Fibroblast of the aortic adventitia (primary cell): ENCODE results near the gene LPCAT4. TPM values are rescaled to one million over a fixed set of nuclear protein-coding genes. Genes with fewer than 3 reads are reported as not detected.

Experiments used
- DNase-seq: peaks from one replicate; pipeline ENCODE4 v3.0.0-alpha.2; 2010; ENCODE audit warnings: low read depth
- H3K4me3 ChIP-seq: 2 replicates; pipeline ENCODE4 v1.5.1; 2011; ENCODE audit warnings: low read depth, mild to moderate bottlenecking, control low read depth, low read length, moderate library complexity
- small RNA-seq: library from RNA; depleted of rRNA; stranded (forward); fragments of <200 nt; gene quantifications from one replicate; pipeline ENCODE3, GENCODE V24; 2012
- total RNA-seq: library from RNA; depleted of rRNA; stranded (reverse); fragments of >200 nt; gene quantifications from 2 replicates; pipeline ENCODE4 v1.2.3, GENCODE V29; 2012; ENCODE audit warnings: low replicate concordance
- TF ChIP-seq, protein P1 (sequence below): IDR thresholded peaks from 2 replicates; pipeline ENCODE4 v1.5.1; 2011; ENCODE audit warnings: mild to moderate bottlenecking, low read length, control low read depth, inconsistent platforms; ENCODE audit not compliant: insufficient read depth

The LPCAT4 gene
- total RNA-seq, 1 donor, result 19.3 TPM

DNA sequence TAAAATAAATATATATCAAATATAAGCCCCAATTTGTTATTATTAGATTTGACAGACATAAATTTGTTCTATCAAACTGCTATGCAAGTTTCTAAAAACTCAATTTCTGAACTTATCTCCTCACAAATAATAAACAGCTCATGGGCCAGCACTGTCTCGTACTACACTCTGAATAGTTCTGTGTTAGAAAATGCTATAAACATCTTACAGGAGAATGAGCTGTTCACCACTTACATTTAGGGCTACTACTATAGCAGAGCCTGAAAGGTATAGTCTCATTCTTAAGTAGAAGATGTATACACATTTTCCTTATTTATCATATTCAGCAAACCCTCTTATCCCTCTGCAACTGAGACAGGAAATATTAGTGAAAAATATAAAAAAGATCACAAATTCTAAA lies 42.1 kb downstream of the LPCAT4 start:
- no peak for DNase-seq
- TF ChIP-seq, protein P1, sequence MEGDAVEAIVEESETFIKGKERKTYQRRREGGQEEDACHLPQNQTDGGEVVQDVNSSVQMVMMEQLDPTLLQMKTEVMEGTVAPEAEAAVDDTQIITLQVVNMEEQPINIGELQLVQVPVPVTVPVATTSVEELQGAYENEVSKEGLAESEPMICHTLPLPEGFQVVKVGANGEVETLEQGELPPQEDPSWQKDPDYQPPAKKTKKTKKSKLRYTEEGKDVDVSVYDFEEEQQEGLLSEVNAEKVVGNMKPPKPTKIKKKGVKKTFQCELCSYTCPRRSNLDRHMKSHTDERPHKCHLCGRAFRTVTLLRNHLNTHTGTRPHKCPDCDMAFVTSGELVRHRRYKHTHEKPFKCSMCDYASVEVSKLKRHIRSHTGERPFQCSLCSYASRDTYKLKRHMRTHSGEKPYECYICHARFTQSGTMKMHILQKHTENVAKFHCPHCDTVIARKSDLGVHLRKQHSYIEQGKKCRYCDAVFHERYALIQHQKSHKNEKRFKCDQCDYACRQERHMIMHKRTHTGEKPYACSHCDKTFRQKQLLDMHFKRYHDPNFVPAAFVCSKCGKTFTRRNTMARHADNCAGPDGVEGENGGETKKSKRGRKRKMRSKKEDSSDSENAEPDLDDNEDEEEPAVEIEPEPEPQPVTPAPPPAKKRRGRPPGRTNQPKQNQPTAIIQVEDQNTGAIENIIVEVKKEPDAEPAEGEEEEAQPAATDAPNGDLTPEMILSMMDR, result no peak
- no peak overlapping the region for H3K4me3 ChIP-seq

DNA sequence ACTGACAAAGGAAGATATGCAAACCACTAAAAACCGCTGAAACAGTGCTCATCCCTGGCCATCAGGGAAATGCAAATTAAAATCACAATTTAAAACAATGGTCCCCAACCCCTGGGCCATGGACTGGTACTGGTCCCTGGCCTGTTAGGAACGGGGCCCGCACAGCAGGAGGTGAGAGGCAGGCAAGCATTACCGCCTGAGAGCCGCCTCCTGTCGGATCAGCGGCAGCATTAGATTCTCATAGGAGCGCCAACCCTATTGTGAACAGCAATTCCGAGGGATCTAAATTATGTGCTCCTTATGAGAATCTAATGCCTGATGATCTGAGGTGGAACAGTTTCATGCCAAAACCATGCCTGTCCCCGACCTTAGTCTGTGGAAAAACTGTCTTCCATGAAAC lies 43.8 kb downstream of the LPCAT4 start:
- no peak for DNase-seq
- no peak overlapping the region for H3K4me3 ChIP-seq
- TF ChIP-seq, protein P1, result no peak

DNA sequence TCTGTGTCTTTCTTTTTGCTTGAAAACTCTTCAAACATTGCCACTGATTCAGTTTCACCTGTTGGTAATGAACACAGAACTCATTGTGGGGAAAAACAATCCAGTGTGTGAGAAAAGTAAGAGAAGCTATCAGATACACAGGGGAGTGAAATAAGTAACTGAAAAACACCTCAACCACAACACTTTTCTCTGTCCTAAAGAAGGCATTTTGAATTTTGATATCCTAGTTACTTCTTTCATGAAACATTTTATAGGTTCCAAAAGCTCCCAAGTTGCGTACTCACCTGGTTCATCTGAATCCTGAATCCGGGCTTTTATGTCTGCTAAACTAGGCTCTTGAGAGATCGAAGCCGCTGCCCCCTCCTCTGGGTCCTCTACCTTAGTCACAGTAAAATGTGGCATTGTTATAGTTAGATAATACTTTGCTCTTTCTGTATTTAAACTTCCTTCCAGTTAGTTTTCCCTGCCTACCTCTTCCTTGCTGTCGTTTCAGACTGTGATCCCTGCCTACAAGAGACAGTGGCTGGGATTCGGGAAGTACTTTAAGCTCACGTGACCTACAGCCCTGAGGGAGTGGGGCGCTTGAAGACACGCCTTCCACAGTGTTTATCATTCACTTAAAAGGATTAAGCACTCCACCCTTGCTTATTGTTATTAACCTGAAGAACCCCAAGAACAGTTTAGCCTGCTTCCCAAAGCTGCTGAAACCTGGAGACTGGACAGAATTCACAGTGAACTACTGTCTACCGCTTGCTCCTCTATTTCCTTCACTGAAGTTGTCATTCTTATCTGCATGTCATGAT lies 48.5 kb downstream of the LPCAT4 start:
- peak overlapping the region; percentile 70 for H3K4me3 ChIP-seq
- TF ChIP-seq, protein P1, result no peak
- DNase-seq, result peak; percentile 77

DNA sequence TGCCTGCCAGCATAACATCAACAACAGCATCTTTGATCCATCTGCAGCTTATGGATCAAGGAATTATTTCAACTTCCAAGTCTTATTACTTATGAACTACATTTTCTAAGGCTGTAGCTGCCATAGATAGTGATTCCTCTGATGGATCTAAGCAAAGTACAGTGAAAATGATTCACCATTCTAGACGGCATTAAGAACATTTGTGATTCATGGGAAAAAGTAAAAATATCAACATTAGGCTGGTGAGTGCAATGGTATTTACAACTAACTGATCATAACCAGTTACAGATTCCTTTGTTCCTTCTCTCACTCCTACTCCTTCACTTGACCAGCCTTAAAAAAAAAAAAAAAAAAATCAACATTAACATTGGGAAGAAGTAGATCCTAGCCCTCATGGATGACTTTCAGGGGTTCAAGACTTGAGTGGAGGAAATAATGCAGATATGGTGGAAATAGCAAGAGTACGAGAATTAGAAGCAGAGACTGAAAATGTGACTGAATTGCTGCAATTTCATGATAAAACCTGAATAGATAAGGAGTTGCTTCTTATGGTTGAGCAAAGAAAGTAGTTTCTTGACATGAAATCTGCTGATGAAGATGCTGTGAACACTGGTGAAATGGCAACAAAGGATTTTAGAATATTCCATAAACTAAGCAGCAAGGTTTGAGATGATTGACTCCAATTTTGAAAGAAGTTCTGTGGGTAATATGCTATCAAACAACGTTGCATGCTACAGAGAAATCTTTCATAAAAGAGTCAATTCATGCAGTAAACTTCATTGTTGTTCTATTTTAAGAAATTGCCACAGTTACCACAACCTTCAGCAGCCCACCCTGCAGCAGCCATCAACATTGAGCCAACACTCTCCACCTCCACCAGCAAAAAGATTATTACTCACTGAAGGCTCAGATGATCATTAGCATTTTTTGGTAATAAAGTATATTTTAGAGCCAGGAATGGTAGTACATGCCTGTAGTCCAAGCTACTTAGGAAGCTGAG lies 52.2 kb downstream of the LPCAT4 start:
- TF ChIP-seq, protein P1, result no peak
- H3K4me3 ChIP-seq, result no peak overlapping the region
- DNase-seq, result no peak

DNA sequence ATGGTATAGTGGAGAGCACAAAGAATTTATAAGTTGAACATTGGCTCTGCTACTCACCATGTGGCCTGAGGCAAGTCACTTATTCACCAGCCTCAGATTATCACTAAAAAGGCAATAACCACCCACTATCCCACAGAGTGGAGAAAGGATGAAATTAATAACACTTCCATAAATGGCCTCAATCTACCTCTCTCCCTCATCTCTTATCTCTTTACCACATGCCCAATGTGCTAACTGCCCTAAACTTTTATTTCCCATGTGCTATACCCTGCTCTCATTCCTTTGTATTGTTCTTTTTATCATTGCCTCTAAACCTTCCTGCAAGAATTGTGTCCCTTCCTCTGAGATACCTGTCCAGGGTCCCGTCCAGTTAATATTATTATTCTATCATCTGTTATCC lies 55.4 kb downstream of the LPCAT4 start:
- H3K4me3 ChIP-seq, result no peak overlapping the region
- DNase-seq, result no peak
- TF ChIP-seq, protein P1, result no peak

Small RNA genes within 50 kb of the gene (small RNA-seq; reads per million reads assigned to genes)
- gene MIR1233-1 (not detected), gene RF00019 (not detected)

Other genes with a start within 250 kb of the LPCAT4 start
- gene KATNBL1, start 157.1 kb downstream of the LPCAT4 start, total RNA-seq, result 31.7 and 57.3 TPM in 2 replicates
- gene EMC4, start 142.2 kb downstream of the LPCAT4 start, total RNA-seq, result 121 and 129 TPM in 2 replicates
- 29.4 and 47.3 TPM in 2 replicates for gene SLC12A6, start 29.4 kb downstream of the LPCAT4 start, total RNA-seq
- gene NOP10, start 24.1 kb downstream of the LPCAT4 start, total RNA-seq, result 27.4 and 285 TPM in 2 replicates
- gene NUTM1, start 23.9 kb downstream of the LPCAT4 start, total RNA-seq, result under 0.01 TPM in 1 of 2 replicates, not detected in the other
- gene GOLGA8A, start 70.6 kb upstream of the LPCAT4 start, total RNA-seq, result 18.9 and 23.5 TPM in 2 replicates
- 18.0 and 33.9 TPM in 2 replicates for gene GOLGA8B, start 216.5 kb upstream of the LPCAT4 start, total RNA-seq